Measurements from ENCODE around the gene ARMC6. TPM values are rescaled to one million over a fixed set of nuclear protein-coding genes. Genes with fewer than 3 reads are reported as not detected.
A peak's percentile ranks its signal among the peaks of the same experiment; 100 is the strongest.

The ARMC6 gene
- total RNA-seq, 1 experiment from 2014 or later, result 66.5 TPM

DNA sequence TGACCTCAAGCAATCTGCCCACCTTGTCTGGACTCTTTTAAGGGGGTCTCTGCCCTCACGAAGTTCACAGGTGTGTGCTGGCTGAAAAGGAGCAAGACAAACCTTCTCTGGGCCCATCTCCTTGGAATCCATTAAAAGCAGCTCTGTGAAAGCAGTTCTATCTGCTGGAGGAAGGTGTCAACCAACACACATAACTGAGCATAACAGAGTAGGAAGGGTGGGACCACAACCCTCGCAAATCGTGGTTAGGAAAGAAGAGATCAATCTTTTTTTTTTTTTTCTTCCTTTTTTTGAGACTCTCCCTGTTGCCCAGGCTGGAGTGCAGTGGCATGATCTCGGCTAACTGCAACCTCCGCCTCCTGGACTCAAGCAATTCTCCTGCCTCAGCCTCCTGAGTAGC, 1.5 kb upstream of the ARMC6 start:
- peaks cover 4 to 6% of the 10 kb centered on the region in 2 experiments; a peak in 4 of 5 replicates for H3K9me3 Mint-ChIP-seq
- H3K27me3 Mint-ChIP-seq (ENCODE audit: low read depth), result no peaks in the 10 kb centered on the region
- no peaks in the 10 kb centered on the region for H3K4me1 ChIP-seq (ENCODE audit: insufficient read depth, low read length)
- H3K79me1 ChIP-seq (ENCODE audit: insufficient read depth, low read depth, low read length, poor library complexity, severe bottlenecking), result peaks cover 14% of the 10 kb centered on the region
- H4K8ac ChIP-seq (replicated peaks; ENCODE audit: insufficient read length, low read depth, low read length), result no peak overlapping the region
- H3K27me3 ChIP-seq (ENCODE audit: insufficient read depth, low read length), result no peaks in the 10 kb centered on the region
- H2BK5ac ChIP-seq (ENCODE audit: insufficient read length, low read length), result no peak overlapping the region
- no peak overlapping the region for H3K14ac ChIP-seq (ENCODE audit: insufficient read depth, low read length)
- H3K4ac ChIP-seq (ENCODE audit: low read depth, low read length), result no peak overlapping the region
- H3T11ph ChIP-seq (ENCODE audit: low read length), result no peak overlapping the region
- DNase-seq, result no peak
- no CpG with 5 or more reads among the region's 5 CpGs for WGBS (ENCODE audit: extremely low coverage, insufficient read length, low lambda C conversion rate)
- H3K18ac ChIP-seq (ENCODE audit: insufficient read length, low read depth, low read length), result no peak overlapping the region
- H2AK5ac ChIP-seq (ENCODE audit: insufficient read length, low read length), result no peak overlapping the region
- no peak overlapping the region for H3K56ac ChIP-seq (ENCODE audit: insufficient read length, low read depth, low read length)
- H3K4me2 ChIP-seq (ENCODE audit: insufficient read depth, insufficient read length, low read length), result peak overlapping the region; percentile 96
- H3K23ac ChIP-seq (ENCODE audit: insufficient read length, low read depth, low read length), result no peak overlapping the region
- no peak overlapping the region for H4K5ac ChIP-seq (ENCODE audit: insufficient read length, low read depth, low read length)
- peaks cover 14% of the 10 kb centered on the region; the same call in 1 of the 2 replicates for H3K79me2 ChIP-seq (ENCODE audit: insufficient read depth, low read length)
- no peak overlapping the region for H2BK20ac ChIP-seq (ENCODE audit: low read depth, low read length, poor library complexity, severe bottlenecking)
- TF ChIP-seq, protein P1, sequence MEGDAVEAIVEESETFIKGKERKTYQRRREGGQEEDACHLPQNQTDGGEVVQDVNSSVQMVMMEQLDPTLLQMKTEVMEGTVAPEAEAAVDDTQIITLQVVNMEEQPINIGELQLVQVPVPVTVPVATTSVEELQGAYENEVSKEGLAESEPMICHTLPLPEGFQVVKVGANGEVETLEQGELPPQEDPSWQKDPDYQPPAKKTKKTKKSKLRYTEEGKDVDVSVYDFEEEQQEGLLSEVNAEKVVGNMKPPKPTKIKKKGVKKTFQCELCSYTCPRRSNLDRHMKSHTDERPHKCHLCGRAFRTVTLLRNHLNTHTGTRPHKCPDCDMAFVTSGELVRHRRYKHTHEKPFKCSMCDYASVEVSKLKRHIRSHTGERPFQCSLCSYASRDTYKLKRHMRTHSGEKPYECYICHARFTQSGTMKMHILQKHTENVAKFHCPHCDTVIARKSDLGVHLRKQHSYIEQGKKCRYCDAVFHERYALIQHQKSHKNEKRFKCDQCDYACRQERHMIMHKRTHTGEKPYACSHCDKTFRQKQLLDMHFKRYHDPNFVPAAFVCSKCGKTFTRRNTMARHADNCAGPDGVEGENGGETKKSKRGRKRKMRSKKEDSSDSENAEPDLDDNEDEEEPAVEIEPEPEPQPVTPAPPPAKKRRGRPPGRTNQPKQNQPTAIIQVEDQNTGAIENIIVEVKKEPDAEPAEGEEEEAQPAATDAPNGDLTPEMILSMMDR (conservative IDR thresholded peaks at IDR 0.05), result no peak
- no peak overlapping the region for H3K9ac ChIP-seq (ENCODE audit: extremely low read depth, insufficient read length, low read length)
- H2BK120ac ChIP-seq (ENCODE audit: low read depth, low read length, poor library complexity, severe bottlenecking), result no peak overlapping the region
- H4K20me1 ChIP-seq (ENCODE audit: control insufficient read depth, insufficient read depth, insufficient read length), result no peaks in the 10 kb centered on the region
- H3K23me2 ChIP-seq (ENCODE audit: insufficient read length, low read depth, low read length, poor library complexity, severe bottlenecking), result peaks cover 11% of the 10 kb centered on the region
- H3K9me3 ChIP-seq (ENCODE audit: control insufficient read depth, low read depth, low read length), result no peaks in the 10 kb centered on the region
- H2BK12ac ChIP-seq (ENCODE audit: insufficient read length, low read depth, low read length), result no peak overlapping the region
- H3K4me1 Mint-ChIP-seq, result peaks cover 10 to 15% of the 10 kb centered on the region in 2 experiments
- H3K36me3 Mint-ChIP-seq (ENCODE audit: insufficient read depth in 1 of 3, low read depth in 3 of 3), result peaks cover 43 to 55% (median 54%) of the 10 kb centered on the region in 3 experiments
- no peak overlapping the region for H3K27ac ChIP-seq (ENCODE audit: insufficient read length, low read depth, low read length)
- no peak overlapping the region for H2BK15ac ChIP-seq (ENCODE audit: low read depth, low read length)
- peak overlapping the region; percentile 77 to 91 (median 90); a peak in 6 of 7 replicates for H3K27ac Mint-ChIP-seq
- H2AFZ ChIP-seq (ENCODE audit: low read length), result no peak overlapping the region
- H4K91ac ChIP-seq (ENCODE audit: insufficient read length, low read depth, low read length), result no peak overlapping the region
- H3K4me3 Mint-ChIP-seq, result peak overlapping the region; percentile 82 to 94
